ENCODE results near the gene TAF8.

The TAF8 gene

DNA sequence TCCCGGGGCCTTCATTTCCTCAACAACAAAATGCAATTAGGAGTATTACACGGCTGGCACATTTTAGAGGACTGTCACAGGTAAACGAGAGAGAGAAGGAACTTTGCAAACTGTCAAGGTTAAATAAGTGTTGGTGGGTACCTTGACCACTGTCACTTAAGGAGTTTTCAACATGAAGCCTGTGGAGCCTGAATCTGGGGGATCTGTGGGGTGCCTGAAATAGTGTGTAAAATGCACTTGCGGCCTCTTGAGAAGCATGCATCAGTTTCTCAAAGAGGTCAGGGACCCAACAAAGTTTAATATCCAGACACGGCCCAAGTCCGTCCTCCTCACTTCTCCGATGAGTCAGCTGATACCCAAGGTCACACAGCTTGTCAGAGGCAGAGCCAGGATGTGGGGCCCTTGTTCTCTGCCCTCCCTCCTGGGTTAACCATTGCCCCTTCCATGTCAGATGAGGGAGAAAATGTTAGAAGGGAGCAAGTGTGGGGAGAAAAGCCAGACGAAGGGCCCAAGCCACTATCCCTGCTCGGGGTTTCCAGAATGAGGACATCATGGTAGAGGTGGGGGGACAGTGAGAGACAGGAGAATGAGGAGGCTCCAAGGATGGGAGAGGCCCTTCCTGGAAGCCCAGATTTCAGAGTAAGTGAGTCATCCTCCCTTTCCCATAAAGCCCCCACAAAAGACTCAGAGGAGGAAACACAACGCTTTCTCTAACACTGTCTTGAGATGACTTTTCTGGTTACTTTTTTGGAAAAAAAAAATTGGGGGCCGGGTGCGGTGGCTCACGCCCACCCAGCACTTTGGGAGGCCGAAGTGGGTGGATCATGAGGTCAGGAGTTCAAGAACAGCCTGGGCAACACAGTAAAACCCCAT is 49.9 kb downstream of the TAF8 start:
- DNase-seq (ENCODE audit: extremely low spot score): no peak
- TF ChIP-seq HDGF (IDR thresholded peaks at IDR 0.05; ENCODE audit: borderline replicate concordance) (no peak), FOXM1 (IDR thresholded peaks at IDR 0.05; ENCODE audit: borderline replicate concordance) (no peak), CTBP1 (IDR thresholded peaks at IDR 0.05; ENCODE audit: borderline replicate concordance) (no peak)
- ChIA-PET CTCF (no interaction called here), POLR2A (no interaction called here)

DNA sequence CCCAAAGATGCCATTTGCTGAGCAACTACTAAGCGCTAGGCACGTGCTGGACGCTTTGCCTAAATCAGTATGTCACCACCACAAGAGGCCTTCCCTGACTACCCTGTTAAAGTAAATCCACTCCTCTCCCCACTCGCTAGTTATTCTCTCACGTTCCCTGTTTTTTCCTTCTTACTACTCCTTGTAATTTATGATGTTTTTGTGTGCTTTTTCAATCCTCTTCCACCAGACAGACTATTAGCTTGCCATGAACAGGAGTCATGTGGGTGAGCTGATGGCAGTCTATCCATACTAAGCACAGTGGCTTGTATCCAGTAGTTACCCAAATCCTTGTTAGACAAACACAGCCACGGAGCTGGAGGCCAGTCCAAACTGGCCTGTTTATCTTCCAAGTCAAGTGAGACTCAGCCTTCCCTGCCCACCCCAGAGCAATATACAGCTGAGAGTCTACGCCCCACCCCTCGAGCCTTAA is 50.9 kb downstream of the TAF8 start:
- ChIA-PET CTCF (no interaction called here), POLR2A (no interaction called here)
- TF ChIP-seq BHLHE40 (IDR thresholded peaks at IDR 0.05; ENCODE audit: borderline replicate concordance): no peak
- TF ChIP-seq ZNF384 (IDR thresholded peaks at IDR 0.05): no peak
- no peak for TF ChIP-seq SUZ12 (IDR thresholded peaks at IDR 0.05)
- TF ChIP-seq L3MBTL2 (conservative IDR thresholded peaks at IDR 0.05): no peak
- TF ChIP-seq FOXM1 (IDR thresholded peaks at IDR 0.05; ENCODE audit: borderline replicate concordance): no peak
- TF ChIP-seq CTBP1 (IDR thresholded peaks at IDR 0.05; ENCODE audit: borderline replicate concordance): no peak
- no peak for TF ChIP-seq FOXA1 (IDR thresholded peaks at IDR 0.05)
- TF ChIP-seq ARNT (IDR thresholded peaks at IDR 0.05): no peak
- TF ChIP-seq, protein P1, sequence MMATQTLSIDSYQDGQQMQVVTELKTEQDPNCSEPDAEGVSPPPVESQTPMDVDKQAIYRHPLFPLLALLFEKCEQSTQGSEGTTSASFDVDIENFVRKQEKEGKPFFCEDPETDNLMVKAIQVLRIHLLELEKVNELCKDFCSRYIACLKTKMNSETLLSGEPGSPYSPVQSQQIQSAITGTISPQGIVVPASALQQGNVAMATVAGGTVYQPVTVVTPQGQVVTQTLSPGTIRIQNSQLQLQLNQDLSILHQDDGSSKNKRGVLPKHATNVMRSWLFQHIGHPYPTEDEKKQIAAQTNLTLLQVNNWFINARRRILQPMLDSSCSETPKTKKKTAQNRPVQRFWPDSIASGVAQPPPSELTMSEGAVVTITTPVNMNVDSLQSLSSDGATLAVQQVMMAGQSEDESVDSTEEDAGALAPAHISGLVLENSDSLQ (IDR thresholded peaks at IDR 0.05): no peak
- TF ChIP-seq FOXK2 (IDR thresholded peaks at IDR 0.05): no peak
- no peak for TF ChIP-seq ELF4 (IDR thresholded peaks at IDR 0.05)
- DNase-seq (ENCODE audit: extremely low spot score): no peak

DNA sequence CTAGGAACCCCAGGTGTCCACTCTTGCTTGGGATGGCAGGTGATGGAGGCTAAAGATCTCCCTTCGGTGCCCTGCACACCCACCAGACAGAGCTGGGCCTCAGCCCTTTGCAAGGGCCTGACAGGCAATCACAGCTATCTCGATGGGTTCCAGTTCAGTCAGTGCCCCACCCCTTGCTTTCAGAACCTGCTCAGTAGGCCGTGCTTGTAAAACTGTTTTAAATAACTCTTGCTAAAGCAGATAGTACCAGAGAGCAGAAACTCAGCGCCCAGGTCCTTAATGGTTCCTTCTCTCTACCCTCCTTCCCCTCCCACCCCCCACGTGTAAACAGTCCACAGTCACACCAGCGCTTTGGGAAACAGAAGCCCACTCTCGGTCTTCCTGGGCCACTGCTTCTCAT is 52.9 kb downstream of the TAF8 start:
- no peak for DNase-seq (ENCODE audit: extremely low spot score)
- TF ChIP-seq TARDBP (IDR thresholded peaks at IDR 0.05) (no peak), CTBP1 (IDR thresholded peaks at IDR 0.05; ENCODE audit: borderline replicate concordance) (no peak), ARNT (IDR thresholded peaks at IDR 0.05) (no peak), ZNF384 (IDR thresholded peaks at IDR 0.05) (no peak)
- ChIA-PET POLR2A (no interaction called here), CTCF (interaction anchor here (1.4 kb wide), 1 partner anchor 127 kb away, joined by 3 read pairs; no protein-coding TSS in a partner anchor)

DNA sequence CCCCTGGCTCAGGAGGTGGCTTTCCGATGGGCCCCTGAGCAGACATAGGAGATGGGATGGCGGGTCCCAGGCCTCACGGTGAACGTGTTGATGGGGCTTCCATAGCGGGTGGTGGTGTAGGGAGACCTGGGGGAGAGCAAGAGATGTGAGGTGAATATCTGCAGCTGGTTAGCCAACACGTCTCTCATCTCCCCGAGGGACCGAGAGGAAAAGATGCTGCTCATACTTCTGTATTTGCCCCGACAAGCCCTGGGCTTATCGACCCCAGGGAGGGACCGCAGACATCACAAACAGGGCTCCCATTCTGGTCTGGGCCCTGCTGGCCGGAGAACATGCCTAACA is 53.4 kb downstream of the TAF8 start:
- DNase-seq (ENCODE audit: extremely low spot score): no peak
- ChIA-PET POLR2A (no interaction called here), CTCF (interaction anchor here (0.7 to 1.4 kb wide), 3 partner anchors 9 to 127 kb away, joined by 3 to 4 read pairs (median 3); no protein-coding TSS in a partner anchor)
- no peak for TF ChIP-seq NFRKB (IDR thresholded peaks at IDR 0.05)
- no peak for TF ChIP-seq TARDBP (IDR thresholded peaks at IDR 0.05)
- no peak for TF ChIP-seq FOXK2 (IDR thresholded peaks at IDR 0.05)
- TF ChIP-seq FOXA1 (IDR thresholded peaks at IDR 0.05): no peak
- TF ChIP-seq, protein P1 (IDR thresholded peaks at IDR 0.05): no peak
- no peak for TF ChIP-seq CTBP1 (IDR thresholded peaks at IDR 0.05; ENCODE audit: borderline replicate concordance)
- no peak for TF ChIP-seq HDGF (IDR thresholded peaks at IDR 0.05; ENCODE audit: borderline replicate concordance)
- TF ChIP-seq SP1 (IDR thresholded peaks at IDR 0.05): no peak
- TF ChIP-seq L3MBTL2 (conservative IDR thresholded peaks at IDR 0.05): no peak
- TF ChIP-seq ARNT (IDR thresholded peaks at IDR 0.05): no peak
- TF ChIP-seq SUZ12 (IDR thresholded peaks at IDR 0.05): no peak

DNA sequence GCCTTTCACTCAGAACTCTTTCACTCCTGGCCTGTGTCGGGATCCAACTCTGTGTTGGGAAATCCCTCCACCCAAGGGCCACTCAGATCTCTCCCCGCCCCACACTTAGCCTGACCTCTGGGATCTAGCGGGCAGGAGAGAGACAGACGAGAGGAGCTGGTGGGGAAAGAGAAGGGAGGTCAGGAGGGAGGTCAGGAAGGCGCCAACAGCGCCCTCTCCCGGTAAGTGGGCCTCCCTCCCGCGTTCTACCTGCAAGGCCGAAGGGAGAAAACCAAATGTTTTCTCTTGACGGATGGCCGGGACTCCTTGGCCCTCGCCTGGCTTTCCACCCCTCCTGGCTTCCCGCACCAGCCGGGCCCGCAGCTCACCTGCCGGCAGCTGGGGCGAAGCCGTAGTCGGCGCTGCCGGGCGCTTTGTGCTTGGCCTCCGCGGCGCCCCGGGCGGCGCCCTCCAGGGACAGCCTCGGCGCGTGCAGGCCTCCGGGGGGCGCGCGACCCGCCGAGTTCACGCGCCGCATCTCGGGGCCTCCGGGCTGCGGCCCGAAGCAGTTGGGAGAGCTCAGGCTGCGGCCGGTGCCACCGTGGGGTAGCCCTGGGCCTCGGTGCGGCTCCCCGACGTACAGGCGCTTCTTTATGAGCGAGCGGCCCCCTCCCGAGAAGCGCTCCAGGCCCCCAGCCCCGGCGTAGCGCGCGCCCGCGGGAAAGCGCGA is 53.9 kb downstream of the TAF8 start:
- TF ChIP-seq LEF1 (IDR thresholded peaks at IDR 0.05; ENCODE audit: borderline replicate concordance) (no peak), SUZ12 (IDR thresholded peaks at IDR 0.05) (no peak), L3MBTL2 (conservative IDR thresholded peaks at IDR 0.05) (no peak), HDGF (IDR thresholded peaks at IDR 0.05; ENCODE audit: borderline replicate concordance) (no peak)
- DNase-seq (ENCODE audit: extremely low spot score): peak; percentile 46
- ChIA-PET POLR2A (no interaction called here), CTCF (interaction anchor here (0.7 to 1.4 kb wide), 4 partner anchors 9 to 126 kb away, joined by 3 to 4 read pairs (median 3); no protein-coding TSS in a partner anchor)

DNA sequence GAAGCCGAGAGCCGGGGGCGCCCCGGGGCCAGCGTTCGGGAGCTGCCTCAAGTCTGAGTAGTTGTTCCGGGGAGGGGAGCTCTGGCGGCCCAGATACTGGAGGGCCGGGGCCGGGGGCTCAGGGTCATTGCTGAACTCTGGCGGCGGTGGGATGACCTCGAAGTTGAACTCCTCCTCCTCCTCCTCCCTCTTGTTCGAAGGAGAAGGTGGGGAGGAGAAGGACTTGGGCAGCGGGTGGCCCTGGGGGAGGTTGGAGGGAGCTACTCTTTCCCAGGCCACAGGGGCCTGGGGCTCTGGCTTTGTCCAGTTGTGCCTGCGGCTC is 54.4 kb downstream of the TAF8 start:
- ChIA-PET CTCF (interaction anchor here (0.6 to 1.4 kb wide), 4 partner anchors 8 to 125 kb away, joined by 3 to 6 read pairs (median 4); no protein-coding TSS in a partner anchor), POLR2A (no interaction called here)
- DNase-seq (ENCODE audit: extremely low spot score): no peak
- TF ChIP-seq HDGF (IDR thresholded peaks at IDR 0.05; ENCODE audit: borderline replicate concordance) (no peak), ZNF384 (IDR thresholded peaks at IDR 0.05) (no peak), BHLHE40 (IDR thresholded peaks at IDR 0.05; ENCODE audit: borderline replicate concordance) (no peak)

DNA sequence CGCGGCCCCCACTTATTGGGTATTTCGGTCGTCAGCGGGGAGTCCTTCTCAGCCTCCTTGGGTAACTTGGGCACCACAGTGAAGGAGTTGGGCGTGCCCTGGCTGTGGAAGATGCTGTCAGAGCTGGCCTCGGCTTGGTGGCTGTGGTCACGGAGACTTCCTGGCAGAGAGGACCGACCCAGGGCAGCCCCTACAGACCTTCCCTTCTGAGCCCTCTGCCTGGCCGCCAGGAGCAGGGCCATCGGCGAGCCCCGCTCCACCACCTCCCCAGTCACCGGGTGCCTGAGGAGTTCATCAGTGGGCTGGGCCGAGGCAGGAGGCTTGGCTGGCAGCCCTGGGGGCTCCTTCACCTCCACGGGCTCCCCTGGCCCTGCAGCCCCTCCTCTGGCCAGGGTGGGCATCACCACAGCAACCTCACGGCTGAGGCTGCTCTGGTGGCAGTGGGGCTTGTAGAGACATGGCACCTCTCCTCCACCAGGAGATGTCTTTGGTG is 54.9 kb downstream of the TAF8 start:
- ChIA-PET POLR2A (no interaction called here), CTCF (interaction anchor here (0.6 to 1.4 kb wide), 3 partner anchors 7 to 16 kb away, joined by 3 to 6 read pairs (median 4); no protein-coding TSS in a partner anchor)
- TF ChIP-seq NFRKB (IDR thresholded peaks at IDR 0.05) (no peak), HDGF (IDR thresholded peaks at IDR 0.05; ENCODE audit: borderline replicate concordance) (no peak), FOXM1 (IDR thresholded peaks at IDR 0.05; ENCODE audit: borderline replicate concordance) (no peak), FOXK2 (IDR thresholded peaks at IDR 0.05) (no peak), SP1 (IDR thresholded peaks at IDR 0.05) (no peak), CTBP1 (IDR thresholded peaks at IDR 0.05; ENCODE audit: borderline replicate concordance) (no peak), SUZ12 (IDR thresholded peaks at IDR 0.05) (no peak), TARDBP (IDR thresholded peaks at IDR 0.05) (no peak), FOXA1 (IDR thresholded peaks at IDR 0.05) (no peak), ZNF384 (IDR thresholded peaks at IDR 0.05) (no peak), L3MBTL2 (conservative IDR thresholded peaks at IDR 0.05) (no peak)
- TF ChIP-seq, protein P1 (IDR thresholded peaks at IDR 0.05): no peak

More for the DNA sequence above, 54.9 kb downstream of the TAF8 start:
- no peak for DNase-seq (ENCODE audit: extremely low spot score)
